ENCODE data around the gene TCP11. TPM values are rescaled to one million over a fixed set of nuclear protein-coding genes. Genes with fewer than 3 reads are reported as not detected.

The TCP11 gene
- total RNA-seq, 4 donors from 2014 or later, result 1.8 TPM; not detected in 3

DNA sequence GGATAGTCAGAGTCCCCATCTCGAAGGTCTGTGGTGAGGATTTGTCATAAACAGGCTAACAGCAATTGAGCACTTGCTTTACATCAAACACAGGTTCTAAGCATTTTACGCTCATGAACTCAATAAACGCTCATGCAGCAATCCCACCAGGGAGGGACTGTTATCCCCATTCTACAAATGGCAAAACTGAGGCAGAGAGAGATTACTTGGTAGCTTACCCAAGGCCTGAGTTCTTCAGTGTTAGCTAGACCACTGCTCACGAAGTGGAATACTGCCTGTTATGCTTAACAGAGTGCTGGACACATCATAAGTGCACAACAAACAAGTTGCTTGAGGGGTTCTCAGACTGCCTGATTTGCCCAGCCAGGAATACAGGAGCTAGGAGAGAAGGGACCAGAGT lies 23.7 kb upstream of the TCP11 start:
- Histone ChIP-seq H3K4me1 (no peaks in the 10 kb centered on the region), H3K27ac (no peak overlapping the region), H3K9me3 (no peaks in the 10 kb centered on the region), H3K4me3 (no peak overlapping the region), H3K36me3 (no peaks in the 10 kb centered on the region), H3K27me3 (no peaks in the 10 kb centered on the region)
- TF ChIP-seq POLR2A (IDR thresholded peaks at IDR 0.05), result no peak
- TF ChIP-seq CTCF (IDR thresholded peaks at IDR 0.05), result no peak
- intact Hi-C loops (cut with DNase I; ENCODE audit: low total_unique reads), result no loop called here
- no peak for DNase-seq

DNA sequence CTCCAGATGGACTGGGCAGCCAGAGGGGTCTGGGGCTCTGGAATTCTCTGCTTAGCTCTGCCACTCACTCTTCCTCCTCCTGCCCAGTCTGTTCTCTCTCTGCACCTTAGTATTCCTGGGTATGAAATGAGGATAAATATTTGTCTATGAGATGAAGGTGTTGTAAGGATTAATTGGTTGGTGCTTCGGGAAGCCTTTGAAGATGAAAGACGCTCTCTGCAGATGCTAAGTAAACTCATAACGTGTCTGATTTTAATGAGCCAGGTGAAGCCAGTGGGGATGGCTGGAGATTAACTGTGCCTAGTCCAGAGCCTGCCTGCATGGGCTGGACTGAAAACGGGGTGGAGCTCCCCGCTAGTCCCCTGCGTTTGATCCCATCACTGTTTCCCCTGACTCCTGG lies 23.1 kb upstream of the TCP11 start:
- H3K9me3 ChIP-seq, result no peaks in the 10 kb centered on the region
- TF ChIP-seq POLR2A (IDR thresholded peaks at IDR 0.05), result no peak
- no peak for TF ChIP-seq CTCF (IDR thresholded peaks at IDR 0.05)
- no peaks in the 10 kb centered on the region for H3K27me3 ChIP-seq
- H3K36me3 ChIP-seq, result no peaks in the 10 kb centered on the region
- no peaks in the 10 kb centered on the region for H3K4me1 ChIP-seq
- no peak for DNase-seq
- intact Hi-C loops (cut with DNase I; ENCODE audit: low total_unique reads), result no loop called here
- no peak overlapping the region for H3K27ac ChIP-seq
- H3K4me3 ChIP-seq, result no peak overlapping the region

- Histone ChIP-seq H3K4me1 (no peaks in the 10 kb centered on the region), H3K36me3 (no peaks in the 10 kb centered on the region), H3K27me3 (no peaks in the 10 kb centered on the region), H3K9me3 (no peaks in the 10 kb centered on the region), H3K27ac (no peak overlapping the region), H3K4me3 (no peak overlapping the region)
- intact Hi-C loops (cut with DNase I; ENCODE audit: low total_unique reads), result no loop called here
- DNase-seq, result no peak
- TF ChIP-seq POLR2A (IDR thresholded peaks at IDR 0.05), result no peak
These were observed 22.7 kb upstream of the TCP11 start for GRCh38 chr6:35163836-35164235.

GRCh38 chr6:35161776-35162607 lies 20.9 kb upstream of the TCP11 start:
- DNase-seq, result no peak
- no peaks in the 10 kb centered on the region for H3K27me3 ChIP-seq
- no peaks in the 10 kb centered on the region for H3K9me3 ChIP-seq
- H3K27ac ChIP-seq, result no peak overlapping the region
- H3K36me3 ChIP-seq, result no peaks in the 10 kb centered on the region
- H3K4me3 ChIP-seq, result no peak overlapping the region
- TF ChIP-seq CTCF (IDR thresholded peaks at IDR 0.05) (no peak), POLR2A (IDR thresholded peaks at IDR 0.05) (no peak)
- intact Hi-C loops (cut with DNase I; ENCODE audit: low total_unique reads), result no loop called here
- H3K4me1 ChIP-seq, result no peaks in the 10 kb centered on the region

- no peak overlapping the region for H3K27ac ChIP-seq
- H3K4me3 ChIP-seq, result no peak overlapping the region
- H3K4me1 ChIP-seq, result no peaks in the 10 kb centered on the region
- DNase-seq, result no peak
- TF ChIP-seq CTCF (IDR thresholded peaks at IDR 0.05), result no peak
- no peak for TF ChIP-seq POLR2A (IDR thresholded peaks at IDR 0.05)
- intact Hi-C loops (cut with DNase I; ENCODE audit: low total_unique reads), result no loop called here
- H3K27me3 ChIP-seq, result no peaks in the 10 kb centered on the region
- H3K36me3 ChIP-seq, result no peaks in the 10 kb centered on the region
- H3K9me3 ChIP-seq, result no peaks in the 10 kb centered on the region
These were observed 20.1 kb upstream of the TCP11 start for GRCh38 chr6:35161266-35161665.
